ENCODE results near the gene MAPRE2.
A peak's percentile ranks its signal among the peaks of the same experiment; 100 is the strongest.

MAPRE2 gene

GRCh38 chr18:35137632-35138031, 96.4 kb downstream of the MAPRE2 start:
- Histone ChIP-seq H3F3A (ENCODE audit: control insufficient read depth, insufficient read depth) (peaks cover 14% of the 10 kb centered on the region), H3K79me2 (ENCODE audit: control insufficient read depth, low read length) (no peaks in the 10 kb centered on the region), H3K4me2 (ENCODE audit: low read length) (no peak overlapping the region), H4K20me1 (ENCODE audit: control insufficient read depth, insufficient read depth, low read depth, low read length) (no peaks in the 10 kb centered on the region), H3K36me3 (ENCODE audit: control insufficient read depth, low read length) (peaks cover 65% of the 10 kb centered on the region), H3K27me3 (ENCODE audit: control insufficient read depth, low read length) (no peaks in the 10 kb centered on the region), H3K4me1 (ENCODE audit: control insufficient read depth, low read length) (peaks cover 63% of the 10 kb centered on the region), H3K27ac (ENCODE audit: low read depth, low read length) (no peak overlapping the region), H3K4me3 (ENCODE audit: low read length) (no peak overlapping the region), H3K9me2 (replicated peaks; ENCODE audit: control insufficient read depth, low read length) (no peaks in the 10 kb centered on the region), H3K9me3 (ENCODE audit: control insufficient read depth, insufficient read depth, low read length) (no peaks in the 10 kb centered on the region)
- TF ChIP-seq EZH2phosphoT487 (IDR thresholded peaks at IDR 0.05; ENCODE audit: borderline replicate concordance, low read length) (no peak), CTCF (IDR thresholded peaks at IDR 0.05; ENCODE audit: low read depth, low read length, poor library complexity, severe bottlenecking) (no peak)

DNA sequence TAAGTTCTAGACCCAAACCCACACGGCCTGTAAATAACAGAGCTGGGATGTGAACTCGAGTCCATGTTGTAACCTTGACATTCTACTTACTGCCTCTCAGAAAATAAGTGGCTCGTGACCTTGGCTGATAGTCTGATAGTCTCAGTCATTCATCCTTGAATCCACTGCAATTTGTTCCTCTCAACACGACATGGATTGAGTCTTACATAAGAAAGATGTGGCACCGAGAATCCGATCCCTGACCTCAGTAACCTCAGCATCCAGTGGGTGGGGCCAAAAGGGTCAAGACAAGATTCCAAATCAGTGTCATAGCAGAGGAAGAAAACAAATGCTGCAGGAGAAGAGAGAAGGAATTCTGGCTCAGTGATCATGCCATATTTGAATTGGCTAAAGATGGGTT, 97.6 kb downstream of the MAPRE2 start:
- Histone ChIP-seq H3K36me3 (ENCODE audit: control insufficient read depth, low read length) (peaks cover 55% of the 10 kb centered on the region), H3K27ac (ENCODE audit: low read depth, low read length) (no peak overlapping the region), H3K9me2 (replicated peaks; ENCODE audit: control insufficient read depth, low read length) (no peaks in the 10 kb centered on the region), H3F3A (ENCODE audit: control insufficient read depth, insufficient read depth) (peaks cover 20% of the 10 kb centered on the region), H3K9me3 (ENCODE audit: control insufficient read depth, insufficient read depth, low read length) (no peaks in the 10 kb centered on the region), H3K4me2 (ENCODE audit: low read length) (no peak overlapping the region), H3K4me1 (ENCODE audit: control insufficient read depth, low read length) (peaks cover 75% of the 10 kb centered on the region), H3K27me3 (ENCODE audit: control insufficient read depth, low read length) (no peaks in the 10 kb centered on the region), H4K20me1 (ENCODE audit: control insufficient read depth, insufficient read depth, low read depth, low read length) (no peaks in the 10 kb centered on the region), H3K79me2 (ENCODE audit: control insufficient read depth, low read length) (peaks cover 5% of the 10 kb centered on the region), H3K4me3 (ENCODE audit: low read length) (no peak overlapping the region)
- TF ChIP-seq EZH2phosphoT487 (IDR thresholded peaks at IDR 0.05; ENCODE audit: borderline replicate concordance, low read length) (no peak), CTCF (IDR thresholded peaks at IDR 0.05; ENCODE audit: low read depth, low read length, poor library complexity, severe bottlenecking) (no peak)

- H3K27ac ChIP-seq (ENCODE audit: low read depth, low read length): 0 out of 2 replicates have a peak overlapping the region, but pooled peaks have one; percentile 8
- H4K20me1 ChIP-seq (ENCODE audit: control insufficient read depth, insufficient read depth, low read depth, low read length): no peaks in the 10 kb centered on the region
- TF ChIP-seq CTCF (IDR thresholded peaks at IDR 0.05; ENCODE audit: low read depth, low read length, poor library complexity, severe bottlenecking) (no peak), EZH2phosphoT487 (IDR thresholded peaks at IDR 0.05; ENCODE audit: borderline replicate concordance, low read length) (no peak)
- no peaks in the 10 kb centered on the region for H3K27me3 ChIP-seq (ENCODE audit: control insufficient read depth, low read length)
- H3K4me2 ChIP-seq (ENCODE audit: low read length): no peak overlapping the region
- peaks cover 20% of the 10 kb centered on the region for H3F3A ChIP-seq (ENCODE audit: control insufficient read depth, insufficient read depth)
- no peaks in the 10 kb centered on the region for H3K9me3 ChIP-seq (ENCODE audit: control insufficient read depth, insufficient read depth, low read length)
- H3K36me3 ChIP-seq (ENCODE audit: control insufficient read depth, low read length): peaks cover 48% of the 10 kb centered on the region
- no peak overlapping the region for H3K4me3 ChIP-seq (ENCODE audit: low read length)
- H3K4me1 ChIP-seq (ENCODE audit: control insufficient read depth, low read length): peaks cover 82% of the 10 kb centered on the region
- no peaks in the 10 kb centered on the region for H3K9me2 ChIP-seq (replicated peaks; ENCODE audit: control insufficient read depth, low read length)
- peaks cover 12% of the 10 kb centered on the region for H3K79me2 ChIP-seq (ENCODE audit: control insufficient read depth, low read length)
Measured at GRCh38 chr18:35139517-35139916, 98.3 kb downstream of the MAPRE2 start.
